Measurements from ENCODE around the gene ZNF883.

DNA sequence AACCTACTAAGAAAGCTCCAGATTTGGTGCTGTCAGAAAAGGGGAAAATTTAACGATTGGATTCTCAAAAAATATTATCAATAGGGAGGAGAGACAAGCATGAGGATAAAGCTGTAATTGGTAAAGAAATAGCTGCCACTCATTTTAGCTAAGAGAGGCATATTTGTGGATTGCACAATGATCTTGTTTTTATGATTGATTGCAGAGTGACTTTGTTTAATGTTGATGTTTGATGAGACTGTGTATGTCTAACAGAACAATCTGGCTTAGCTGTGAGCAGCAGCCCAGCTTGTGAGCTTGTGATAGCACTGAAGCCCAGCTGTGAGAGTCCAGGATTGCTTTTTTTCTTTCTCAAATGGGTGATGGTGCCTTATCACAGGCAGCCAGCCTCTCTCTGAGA, 56.4 kb downstream of the ZNF883 start:
- TF ChIP-seq, protein P1, sequence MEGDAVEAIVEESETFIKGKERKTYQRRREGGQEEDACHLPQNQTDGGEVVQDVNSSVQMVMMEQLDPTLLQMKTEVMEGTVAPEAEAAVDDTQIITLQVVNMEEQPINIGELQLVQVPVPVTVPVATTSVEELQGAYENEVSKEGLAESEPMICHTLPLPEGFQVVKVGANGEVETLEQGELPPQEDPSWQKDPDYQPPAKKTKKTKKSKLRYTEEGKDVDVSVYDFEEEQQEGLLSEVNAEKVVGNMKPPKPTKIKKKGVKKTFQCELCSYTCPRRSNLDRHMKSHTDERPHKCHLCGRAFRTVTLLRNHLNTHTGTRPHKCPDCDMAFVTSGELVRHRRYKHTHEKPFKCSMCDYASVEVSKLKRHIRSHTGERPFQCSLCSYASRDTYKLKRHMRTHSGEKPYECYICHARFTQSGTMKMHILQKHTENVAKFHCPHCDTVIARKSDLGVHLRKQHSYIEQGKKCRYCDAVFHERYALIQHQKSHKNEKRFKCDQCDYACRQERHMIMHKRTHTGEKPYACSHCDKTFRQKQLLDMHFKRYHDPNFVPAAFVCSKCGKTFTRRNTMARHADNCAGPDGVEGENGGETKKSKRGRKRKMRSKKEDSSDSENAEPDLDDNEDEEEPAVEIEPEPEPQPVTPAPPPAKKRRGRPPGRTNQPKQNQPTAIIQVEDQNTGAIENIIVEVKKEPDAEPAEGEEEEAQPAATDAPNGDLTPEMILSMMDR (IDR thresholded peaks at IDR 0.05), result no peak
- no peak for TF ChIP-seq YY1 (IDR thresholded peaks at IDR 0.05; ENCODE audit: low read depth)
- TF ChIP-seq, protein P2, sequence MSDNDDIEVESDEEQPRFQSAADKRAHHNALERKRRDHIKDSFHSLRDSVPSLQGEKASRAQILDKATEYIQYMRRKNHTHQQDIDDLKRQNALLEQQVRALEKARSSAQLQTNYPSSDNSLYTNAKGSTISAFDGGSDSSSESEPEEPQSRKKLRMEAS (IDR thresholded peaks at IDR 0.05; ENCODE audit: low read depth), result no peak
- no peak for TF ChIP-seq POLR2AphosphoS5 (IDR thresholded peaks at IDR 0.05; ENCODE audit: low read depth, low read length)
- TF ChIP-seq, protein P3, sequence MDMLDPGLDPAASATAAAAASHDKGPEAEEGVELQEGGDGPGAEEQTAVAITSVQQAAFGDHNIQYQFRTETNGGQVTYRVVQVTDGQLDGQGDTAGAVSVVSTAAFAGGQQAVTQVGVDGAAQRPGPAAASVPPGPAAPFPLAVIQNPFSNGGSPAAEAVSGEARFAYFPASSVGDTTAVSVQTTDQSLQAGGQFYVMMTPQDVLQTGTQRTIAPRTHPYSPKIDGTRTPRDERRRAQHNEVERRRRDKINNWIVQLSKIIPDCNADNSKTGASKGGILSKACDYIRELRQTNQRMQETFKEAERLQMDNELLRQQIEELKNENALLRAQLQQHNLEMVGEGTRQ (IDR thresholded peaks at IDR 0.05; ENCODE audit: borderline replicate concordance, low read depth, low read length), result no peak
- TF ChIP-seq CHD2 (IDR thresholded peaks at IDR 0.05; ENCODE audit: low read length, partially characterized antibody), result no peak
- TF ChIP-seq JUND (IDR thresholded peaks at IDR 0.05), result no peak
- no peak for TF ChIP-seq EZH2phosphoT487 (IDR thresholded peaks at IDR 0.05; ENCODE audit: borderline replicate concordance, low read depth)
- TF ChIP-seq REST (IDR thresholded peaks at IDR 0.05; ENCODE audit: low read depth, low read length), result no peak
- TF ChIP-seq EP300 (IDR thresholded peaks at IDR 0.05; ENCODE audit: borderline replicate concordance in 1 of 2, low read depth in 1 of 2, low read length in 1 of 2), result no peak
- TF ChIP-seq, protein P4, sequence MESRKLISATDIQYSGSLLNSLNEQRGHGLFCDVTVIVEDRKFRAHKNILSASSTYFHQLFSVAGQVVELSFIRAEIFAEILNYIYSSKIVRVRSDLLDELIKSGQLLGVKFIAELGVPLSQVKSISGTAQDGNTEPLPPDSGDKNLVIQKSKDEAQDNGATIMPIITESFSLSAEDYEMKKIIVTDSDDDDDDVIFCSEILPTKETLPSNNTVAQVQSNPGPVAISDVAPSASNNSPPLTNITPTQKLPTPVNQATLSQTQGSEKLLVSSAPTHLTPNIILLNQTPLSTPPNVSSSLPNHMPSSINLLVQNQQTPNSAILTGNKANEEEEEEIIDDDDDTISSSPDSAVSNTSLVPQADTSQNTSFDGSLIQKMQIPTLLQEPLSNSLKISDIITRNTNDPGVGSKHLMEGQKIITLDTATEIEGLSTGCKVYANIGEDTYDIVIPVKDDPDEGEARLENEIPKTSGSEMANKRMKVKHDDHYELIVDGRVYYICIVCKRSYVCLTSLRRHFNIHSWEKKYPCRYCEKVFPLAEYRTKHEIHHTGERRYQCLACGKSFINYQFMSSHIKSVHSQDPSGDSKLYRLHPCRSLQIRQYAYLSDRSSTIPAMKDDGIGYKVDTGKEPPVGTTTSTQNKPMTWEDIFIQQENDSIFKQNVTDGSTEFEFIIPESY (IDR thresholded peaks at IDR 0.05; ENCODE audit: borderline replicate concordance, low read depth), result no peak
- no peak for TF ChIP-seq GABPA (IDR thresholded peaks at IDR 0.05; ENCODE audit: low read depth)

All from SK-N-SH (cell line).